SK-N-DZ (cell line): ENCODE measurements around the gene ACAD10.
"Not testable (repeated sequence)": the region's sequence is repeated elsewhere in the genome, so short reads cannot be mapped to it uniquely, and the experiment has no call there.

Experiments
- DNase-seq: peaks from one replicate; pipeline ENCODE4 v3.0.0-alpha.2; 2015; ENCODE audit warnings: low spot score

Gene ACAD10

GRCh38 chr12:111686574-111687105, 787 bp downstream of the ACAD10 start:
- no peak for DNase-seq

GRCh38 chr12:111687255-111687654, 1.4 kb downstream of the ACAD10 start:
- no peak for DNase-seq

GRCh38 chr12:111687952-111688351, 2.1 kb downstream of the ACAD10 start:
- no peak for DNase-seq

GRCh38 chr12:111691262-111691661, 5.4 kb downstream of the ACAD10 start:
- DNase-seq: no peak

GRCh38 chr12:111692575-111693210, 6.8 kb downstream of the ACAD10 start:
- no peak for DNase-seq

- no peak for DNase-seq
Observed at GRCh38 chr12:111693818-111694217, 8.0 kb downstream of the ACAD10 start.

- no peak for DNase-seq
Observed at GRCh38 chr12:111699962-111700361, 14.1 kb downstream of the ACAD10 start.

- DNase-seq: no peak
Observed at GRCh38 chr12:111705672-111706071, 19.8 kb downstream of the ACAD10 start.

GRCh38 chr12:111706145-111706544, 20.3 kb downstream of the ACAD10 start:
- no peak for DNase-seq

- no peak for DNase-seq
Observed at GRCh38 chr12:111715279-111715678, 29.4 kb downstream of the ACAD10 start.

GRCh38 chr12:111719316-111719715, 33.5 kb downstream of the ACAD10 start:
- not testable (repeated sequence) for DNase-seq

- DNase-seq: no peak
Observed at GRCh38 chr12:111720457-111720856, 34.6 kb downstream of the ACAD10 start.

- not testable (repeated sequence) for DNase-seq
Observed at GRCh38 chr12:111723646-111724360, 38.0 kb downstream of the ACAD10 start.

- no peak for DNase-seq
Observed at GRCh38 chr12:111728795-111729194, 42.9 kb downstream of the ACAD10 start.

- peak; percentile 76 for DNase-seq
Observed at GRCh38 chr12:111730420-111730819, 44.6 kb downstream of the ACAD10 start.

- no peak for DNase-seq
Observed at GRCh38 chr12:111732786-111733185, 46.9 kb downstream of the ACAD10 start.

- no peak for DNase-seq
Observed at GRCh38 chr12:111733340-111733915, 47.6 kb downstream of the ACAD10 start.

- not testable (repeated sequence) for DNase-seq
Observed at GRCh38 chr12:111739524-111739923, 53.7 kb downstream of the ACAD10 start.

GRCh38 chr12:111741235-111741812, 55.5 kb downstream of the ACAD10 start:
- DNase-seq: peak; percentile 38

GRCh38 chr12:111745211-111745610, 59.4 kb downstream of the ACAD10 start:
- peak; percentile 45 for DNase-seq

GRCh38 chr12:111747333-111747732, 61.5 kb downstream of the ACAD10 start:
- DNase-seq: no peak

GRCh38 chr12:111748151-111748672, 62.4 kb downstream of the ACAD10 start:
- DNase-seq: peak; percentile 78
